Mammary epithelial cell (primary cell): ENCODE results near the gene CANT1.

Experiments used
- EZH2 ChIP-seq: IDR thresholded peaks from 2 replicates; pipeline ENCODE4 v1.6.1; 2012; ENCODE audit warnings: low read length, inconsistent platforms, borderline replicate concordance
- TF ChIP-seq, protein P1 (sequence below), 2 donors: IDR thresholded peaks in 1 of 2; conservative IDR thresholded peaks in 1 of 2; 2 replicates each; pipeline ENCODE4 v1.5.1; 2011 to 2012; ENCODE audit warnings: inconsistent platforms in 2 of 2, low read length in 2 of 2, mild to moderate bottlenecking in 2 of 2, control low read depth in 1 of 2, low read depth in 1 of 2; ENCODE audit not compliant: insufficient read depth in 1 of 2; ENCODE audit errors: extremely low read depth in 1 of 2

DNA sequence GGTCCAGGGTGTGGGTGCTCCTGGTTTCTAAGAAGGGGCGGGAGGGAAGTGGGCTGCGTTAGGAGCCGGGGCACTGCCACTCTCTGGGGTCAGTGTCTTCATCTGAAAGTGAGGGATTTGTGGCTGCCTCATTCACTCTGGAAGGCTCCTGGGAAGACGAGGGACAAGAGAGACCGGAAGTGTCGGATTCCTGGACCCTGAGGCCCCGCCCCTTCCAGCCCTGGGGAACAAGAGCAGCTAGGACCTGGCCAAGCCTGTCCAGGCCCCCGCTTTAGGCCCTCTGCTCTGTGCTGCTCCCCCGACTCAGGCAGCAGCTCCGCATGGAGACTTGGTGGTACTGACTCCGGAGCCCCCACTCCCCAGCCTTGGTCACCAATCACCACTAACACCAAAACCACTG is 36.4 kb downstream of the CANT1 start:
- TF ChIP-seq, protein P1, sequence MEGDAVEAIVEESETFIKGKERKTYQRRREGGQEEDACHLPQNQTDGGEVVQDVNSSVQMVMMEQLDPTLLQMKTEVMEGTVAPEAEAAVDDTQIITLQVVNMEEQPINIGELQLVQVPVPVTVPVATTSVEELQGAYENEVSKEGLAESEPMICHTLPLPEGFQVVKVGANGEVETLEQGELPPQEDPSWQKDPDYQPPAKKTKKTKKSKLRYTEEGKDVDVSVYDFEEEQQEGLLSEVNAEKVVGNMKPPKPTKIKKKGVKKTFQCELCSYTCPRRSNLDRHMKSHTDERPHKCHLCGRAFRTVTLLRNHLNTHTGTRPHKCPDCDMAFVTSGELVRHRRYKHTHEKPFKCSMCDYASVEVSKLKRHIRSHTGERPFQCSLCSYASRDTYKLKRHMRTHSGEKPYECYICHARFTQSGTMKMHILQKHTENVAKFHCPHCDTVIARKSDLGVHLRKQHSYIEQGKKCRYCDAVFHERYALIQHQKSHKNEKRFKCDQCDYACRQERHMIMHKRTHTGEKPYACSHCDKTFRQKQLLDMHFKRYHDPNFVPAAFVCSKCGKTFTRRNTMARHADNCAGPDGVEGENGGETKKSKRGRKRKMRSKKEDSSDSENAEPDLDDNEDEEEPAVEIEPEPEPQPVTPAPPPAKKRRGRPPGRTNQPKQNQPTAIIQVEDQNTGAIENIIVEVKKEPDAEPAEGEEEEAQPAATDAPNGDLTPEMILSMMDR (conservative IDR thresholded peaks at IDR 0.05 in 1 of 2, IDR thresholded peaks at IDR 0.05 in 1 of 2; ENCODE audit: extremely low read depth in 1 of 2, insufficient read depth in 1 of 2, low read depth in 1 of 2, low read length in 2 of 2), result no peak
- TF ChIP-seq EZH2, result no peak
